ENCODE data around the gene ARPC2.

- TF ChIP-seq CTCF (IDR thresholded peaks at IDR 0.05), result no peak
- no peak for TF ChIP-seq POLR2AphosphoS5 (IDR thresholded peaks at IDR 0.05)
- no peak for TF ChIP-seq POLR2A (IDR thresholded peaks at IDR 0.05)
- TF ChIP-seq EP300 (IDR thresholded peaks at IDR 0.05), result no peak
These were observed 54.5 kb downstream of the ARPC2 start for GRCh38 chr2:218271487-218271797.

Measured in stomach (tissue), 4 donors.